HG03439 (cell line): Measurements from ENCODE around the gene HMCN2.

Experiments
- ATAC-seq: cut with Tn5 transposase; IDR thresholded peaks from one replicate; pipeline ENCODE4 v1.9.1; 2021; ENCODE audit warnings: mild to moderate bottlenecking, moderate library complexity; ENCODE audit not compliant: unreplicated experiment

HMCN2 gene

DNA sequence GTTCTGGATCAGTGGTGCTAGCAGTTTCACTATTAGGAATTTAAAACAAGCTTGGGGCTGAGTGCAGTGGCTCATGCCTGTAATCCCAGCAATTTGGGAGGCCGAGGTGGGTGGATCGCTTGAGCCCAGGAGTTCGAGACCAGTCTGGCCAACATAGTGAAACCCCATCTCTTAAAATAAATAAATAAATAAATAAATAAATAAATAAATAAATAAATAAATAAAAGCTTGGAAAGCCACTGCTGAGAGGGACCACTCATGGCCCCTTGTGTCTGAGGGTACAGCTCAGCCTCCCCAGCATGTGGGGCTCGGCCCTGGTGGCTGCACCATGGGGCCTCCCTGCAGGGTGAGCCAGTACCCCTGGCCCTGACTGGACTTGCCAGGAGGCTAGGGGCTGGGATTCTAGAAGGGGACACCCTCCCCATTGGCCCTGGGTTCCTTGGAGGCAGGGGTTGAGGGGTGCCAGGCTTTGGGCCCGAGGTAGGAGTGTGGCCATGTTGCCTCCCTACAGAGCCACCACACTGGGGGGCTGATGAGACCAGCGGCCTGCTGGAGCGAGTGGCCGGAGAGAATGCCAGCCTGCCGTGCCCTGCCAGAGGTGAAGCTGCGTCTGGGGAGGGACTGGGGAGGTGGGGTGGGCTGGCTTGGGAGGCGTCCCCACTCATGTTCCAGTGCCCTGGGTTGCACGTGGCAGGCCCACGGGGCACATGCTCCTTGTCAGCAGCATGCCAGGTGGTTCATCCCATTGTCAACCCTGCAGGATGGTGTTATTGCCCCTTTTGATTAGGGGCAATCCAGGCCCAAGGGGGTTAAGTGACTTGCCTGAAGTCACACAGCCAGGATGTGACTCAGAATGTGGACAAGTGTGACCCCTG, 76.5 kb downstream of the HMCN2 start:
- ATAC-seq: no peak

GRCh38 chr9:130342714-130343085, 77.1 kb downstream of the HMCN2 start:
- ATAC-seq: no peak

GRCh38 chr9:130343445-130343918, 77.9 kb downstream of the HMCN2 start:
- no peak for ATAC-seq

- no peak for ATAC-seq
Observed at GRCh38 chr9:130344366-130344765, 78.8 kb downstream of the HMCN2 start.

- no peak for ATAC-seq
Observed at GRCh38 chr9:130345009-130345896, 79.7 kb downstream of the HMCN2 start.

- ATAC-seq: no peak
Observed at GRCh38 chr9:130345897-130346385, 80.4 kb downstream of the HMCN2 start.

GRCh38 chr9:130346431-130346830, 80.9 kb downstream of the HMCN2 start:
- no peak for ATAC-seq

DNA sequence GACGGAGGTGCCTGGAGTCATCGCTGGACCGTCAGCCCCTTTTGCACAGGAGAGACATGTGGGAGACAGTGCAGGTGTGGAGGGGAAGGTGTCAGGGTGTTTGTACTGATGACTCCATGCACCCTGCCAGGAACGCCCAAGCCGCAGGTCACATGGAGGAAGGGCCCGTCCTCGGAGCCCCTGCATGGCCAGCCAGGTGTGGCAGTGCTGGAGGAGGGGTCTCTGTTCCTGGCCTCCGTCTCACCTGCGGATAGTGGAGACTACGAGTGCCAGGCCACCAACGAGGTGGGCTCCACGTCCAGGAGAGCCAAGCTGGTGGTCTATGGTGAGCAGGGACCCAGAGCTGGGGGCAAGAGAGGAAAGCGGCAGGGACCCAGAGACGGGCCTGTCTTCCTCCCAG, 81.5 kb downstream of the HMCN2 start:
- ATAC-seq: no peak

- no peak for ATAC-seq
Observed at GRCh38 chr9:130347931-130348330, 82.4 kb downstream of the HMCN2 start.

GRCh38 chr9:130348341-130348740, 82.8 kb downstream of the HMCN2 start:
- ATAC-seq: no peak

DNA sequence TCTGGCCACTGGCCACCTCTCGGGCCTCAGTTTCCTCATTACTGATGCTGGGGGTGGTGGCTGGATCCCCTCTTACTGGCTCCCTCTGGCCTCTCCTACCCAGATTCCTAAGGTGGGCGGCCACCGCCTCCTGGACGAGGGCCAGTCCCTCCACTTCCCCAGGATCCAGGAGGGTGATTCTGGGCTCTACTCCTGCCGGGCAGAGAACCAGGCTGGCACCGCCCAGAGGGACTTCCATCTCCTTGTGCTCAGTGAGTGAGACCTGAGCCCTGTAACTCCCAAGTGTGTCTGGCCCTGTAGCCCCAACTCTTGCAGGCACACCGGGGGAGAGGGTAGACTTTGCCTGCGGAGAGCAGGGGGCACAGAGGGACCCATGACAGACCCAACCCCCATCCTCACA, 83.3 kb downstream of the HMCN2 start:
- ATAC-seq: no peak

DNA sequence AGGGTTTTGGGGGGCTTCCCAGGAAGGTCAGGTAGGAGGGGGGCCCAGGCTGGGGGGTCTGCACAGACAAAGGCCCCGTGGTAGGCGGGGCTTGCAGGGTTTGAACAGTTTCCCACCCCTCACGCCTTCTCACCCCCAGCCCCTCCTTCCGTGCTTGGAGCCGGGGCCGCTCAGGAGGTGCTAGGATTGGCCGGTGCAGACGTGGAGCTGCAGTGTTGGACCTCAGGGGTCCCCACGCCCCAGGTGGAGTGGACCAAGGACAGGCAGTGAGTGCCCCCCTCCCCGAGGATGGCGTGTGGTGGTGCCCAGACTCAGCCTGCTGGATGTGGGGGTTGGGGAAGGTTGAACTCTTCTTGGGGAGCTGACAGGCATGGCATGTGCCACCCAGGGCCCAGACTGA, 83.8 kb downstream of the HMCN2 start:
- ATAC-seq: no peak

GRCh38 chr9:130351343-130351742, 85.8 kb downstream of the HMCN2 start:
- no peak for ATAC-seq

DNA sequence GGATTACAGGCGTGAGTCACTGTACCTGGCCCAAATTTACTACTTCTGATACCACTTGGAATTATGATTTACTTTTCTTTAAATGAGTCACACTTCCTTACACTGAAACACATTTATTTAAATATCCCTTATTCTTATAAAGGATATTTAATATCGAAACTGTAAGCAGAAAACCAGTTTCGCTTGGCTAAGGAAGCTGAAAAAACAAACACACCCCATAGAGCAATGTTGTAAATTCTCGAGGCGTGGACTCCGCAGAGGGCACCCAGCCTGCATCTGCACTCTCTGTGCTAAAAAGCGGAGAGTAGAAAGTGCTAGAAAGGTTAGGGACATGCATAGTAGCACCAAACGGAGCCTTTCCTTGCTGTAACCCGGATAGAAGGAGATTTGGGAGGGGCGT, 86.5 kb downstream of the HMCN2 start:
- no peak for ATAC-seq

DNA sequence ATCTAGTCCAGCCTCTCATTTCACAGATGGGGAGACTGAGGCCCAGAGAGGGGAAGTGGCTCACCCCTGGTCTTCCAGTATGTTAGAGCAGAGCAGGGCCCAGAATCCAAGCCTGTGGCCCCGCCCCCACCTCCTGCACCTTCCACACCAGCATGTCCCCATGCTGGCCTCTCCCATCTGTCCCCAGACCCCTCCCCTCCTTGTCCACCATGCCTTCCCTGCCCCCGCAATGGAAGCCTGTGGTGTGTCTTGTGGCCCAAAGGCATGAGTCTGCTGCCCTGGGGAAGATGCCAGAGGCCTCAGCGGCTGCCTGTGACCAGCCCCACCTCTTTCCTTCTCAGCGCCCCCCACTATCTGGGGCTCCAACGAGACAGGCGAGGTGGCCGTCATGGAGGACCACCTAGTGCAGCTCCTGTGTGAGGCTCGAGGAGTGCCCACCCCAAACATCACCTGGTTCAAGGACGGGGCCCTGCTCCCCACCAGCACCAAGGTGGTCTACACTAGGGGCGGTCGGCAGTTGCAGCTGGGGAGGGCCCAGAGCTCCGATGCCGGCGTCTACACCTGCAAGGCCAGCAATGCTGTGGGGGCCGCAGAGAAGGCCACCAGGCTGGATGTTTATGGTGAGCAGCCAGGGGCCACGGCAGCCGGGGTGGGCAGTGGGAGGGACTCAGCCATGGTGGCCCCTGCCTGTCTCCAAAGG, 87.2 kb downstream of the HMCN2 start:
- ATAC-seq: no peak

DNA sequence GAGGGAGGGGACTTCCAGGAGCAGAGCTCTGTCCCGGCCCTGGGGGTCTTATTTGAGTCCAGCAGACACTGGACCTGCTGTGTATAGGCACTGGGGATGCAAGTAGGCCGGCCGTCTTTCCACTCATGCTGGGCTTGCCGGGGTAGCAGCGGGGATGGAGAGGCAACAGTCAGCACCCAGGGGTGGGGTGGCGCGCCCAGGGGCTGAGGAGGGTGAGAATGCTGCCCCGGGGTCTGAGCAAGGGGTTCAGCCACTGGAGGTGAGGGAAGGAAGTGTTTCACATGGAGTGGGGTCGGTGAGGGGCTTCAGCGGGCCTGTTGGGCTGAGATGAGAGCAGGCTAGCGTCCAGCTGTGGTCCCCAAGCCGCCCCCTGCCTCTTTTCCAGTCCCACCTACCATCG, 88.8 kb downstream of the HMCN2 start:
- no peak for ATAC-seq

DNA sequence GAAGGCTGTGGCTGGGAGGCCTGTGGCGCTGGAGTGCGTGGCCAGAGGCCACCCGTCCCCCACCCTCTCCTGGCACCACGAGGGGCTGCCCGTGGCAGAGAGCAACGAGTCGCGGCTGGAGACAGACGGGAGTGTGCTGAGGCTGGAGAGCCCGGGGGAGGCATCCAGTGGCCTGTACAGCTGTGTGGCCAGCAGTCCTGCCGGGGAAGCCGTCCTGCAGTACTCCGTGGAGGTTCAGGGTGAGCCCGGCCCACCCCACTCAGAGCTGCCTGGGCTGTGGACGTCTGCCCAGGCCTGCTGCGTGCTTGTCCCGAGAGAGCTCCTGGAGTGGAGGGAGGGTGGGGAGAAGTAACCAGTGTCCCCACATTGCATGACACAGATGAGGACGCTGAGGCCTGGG, 89.2 kb downstream of the HMCN2 start:
- ATAC-seq: no peak

DNA sequence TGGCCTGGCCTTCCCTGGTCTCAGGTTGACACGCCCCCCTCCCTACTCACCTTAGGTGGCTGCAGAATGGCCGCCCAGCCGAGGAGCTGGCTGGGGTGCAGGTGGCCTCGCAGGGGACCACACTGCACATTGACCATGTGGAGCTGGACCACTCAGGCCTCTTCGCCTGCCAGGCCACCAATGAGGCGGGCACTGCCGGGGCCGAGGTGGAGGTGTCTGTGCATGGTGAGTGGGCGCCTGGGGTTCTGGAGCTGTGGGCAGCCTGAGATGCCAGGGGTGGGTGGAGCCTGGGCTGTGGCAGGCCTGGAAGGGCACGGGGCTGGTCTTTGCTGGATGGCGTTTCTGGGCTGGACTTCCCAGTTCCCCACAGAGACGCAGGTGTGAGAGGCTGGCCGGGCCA, 90.5 kb downstream of the HMCN2 start:
- ATAC-seq: no peak

DNA sequence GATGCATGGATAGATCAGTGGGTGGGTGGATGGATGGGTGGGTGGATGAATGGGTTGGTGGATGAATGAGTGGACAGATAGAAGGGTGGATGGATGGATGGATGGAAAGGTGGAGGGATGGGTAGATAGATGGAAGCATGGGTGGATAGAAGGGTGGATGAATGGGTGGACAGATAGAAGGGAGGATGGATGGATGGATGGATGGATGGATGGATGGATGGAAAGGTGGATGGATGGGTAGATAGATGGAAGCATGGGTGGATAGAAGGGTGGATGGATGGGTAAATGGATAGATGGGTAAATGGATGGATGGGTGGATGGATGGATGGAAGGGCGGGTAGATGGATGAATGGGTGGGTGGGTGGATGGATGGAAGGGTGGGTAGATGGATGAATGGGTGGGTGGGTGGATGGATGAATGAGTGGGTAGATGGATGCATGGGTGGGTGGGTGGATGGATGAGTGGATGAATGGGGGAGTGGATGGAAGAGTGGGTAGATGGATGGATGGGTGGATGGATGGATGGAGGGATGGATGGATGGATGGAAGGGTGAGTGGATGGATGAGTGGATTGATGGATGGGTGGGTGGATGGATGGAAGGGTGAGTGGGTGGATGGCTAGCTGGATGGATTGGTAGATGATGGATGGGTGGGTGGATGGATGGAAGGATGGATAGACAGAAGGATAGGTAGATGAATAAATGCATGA, 91.5 kb downstream of the HMCN2 start:
- ATAC-seq: no peak

DNA sequence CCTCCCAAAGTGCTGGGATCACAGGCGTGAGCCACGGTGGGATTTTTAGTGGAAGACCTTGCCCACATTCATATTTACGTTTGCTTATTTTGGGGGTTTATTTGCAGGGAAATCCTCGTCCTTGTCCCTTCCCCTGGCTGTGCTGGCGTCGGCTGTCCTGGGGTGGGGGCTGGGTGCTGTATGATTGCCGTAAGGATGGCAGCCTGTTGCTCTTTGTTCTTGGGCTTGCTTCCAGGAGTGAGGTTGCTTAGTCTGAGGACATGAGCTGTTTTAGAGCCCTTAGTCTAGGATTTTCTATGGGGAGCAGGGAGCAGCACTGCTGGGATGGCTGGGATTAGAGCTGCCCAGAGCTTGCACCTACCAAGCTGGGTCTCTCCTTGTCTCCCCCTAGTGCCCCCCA, 93.4 kb downstream of the HMCN2 start:
- no peak for ATAC-seq

DNA sequence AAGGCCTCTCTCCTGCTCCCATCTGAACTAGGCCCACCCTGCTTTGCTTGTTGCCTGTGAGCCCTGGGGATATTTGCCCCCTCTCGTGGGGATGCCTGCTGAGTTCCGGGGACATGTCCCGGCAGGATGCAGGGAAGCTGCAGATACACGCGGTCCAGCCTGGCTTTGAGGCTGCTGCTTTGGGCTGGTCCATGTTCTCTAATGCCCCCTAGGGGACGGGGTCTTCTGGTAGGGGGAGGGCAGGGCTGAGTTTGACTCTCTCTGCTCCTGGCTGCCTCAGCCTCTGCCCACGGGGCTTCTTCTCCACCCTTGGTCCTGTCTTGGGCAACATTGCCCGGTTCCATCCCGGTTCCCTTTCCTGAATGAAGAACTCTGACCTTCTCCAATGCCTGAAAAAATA, 94.3 kb downstream of the HMCN2 start:
- ATAC-seq: no peak
